ENCODE results near the gene FHAD1.

- TF ChIP-seq CTCF (IDR thresholded peaks at IDR 0.05 in 4 of 5, conservative IDR thresholded peaks at IDR 0.05 in 1 of 5) (no peak), POLR2A (IDR thresholded peaks at IDR 0.05) (no peak)
Observed at GRCh38 chr1:15308621-15309027, 61.6 kb downstream of the FHAD1 start.
